ENCODE results near the gene SAMSN1. TPM values are rescaled to one million over a fixed set of nuclear protein-coding genes. Genes with fewer than 3 reads are reported as not detected.

Gene SAMSN1
- total RNA-seq, 4 donors from 2014 or later: 1.1 to 6.1 (median 3.9) TPM

DNA sequence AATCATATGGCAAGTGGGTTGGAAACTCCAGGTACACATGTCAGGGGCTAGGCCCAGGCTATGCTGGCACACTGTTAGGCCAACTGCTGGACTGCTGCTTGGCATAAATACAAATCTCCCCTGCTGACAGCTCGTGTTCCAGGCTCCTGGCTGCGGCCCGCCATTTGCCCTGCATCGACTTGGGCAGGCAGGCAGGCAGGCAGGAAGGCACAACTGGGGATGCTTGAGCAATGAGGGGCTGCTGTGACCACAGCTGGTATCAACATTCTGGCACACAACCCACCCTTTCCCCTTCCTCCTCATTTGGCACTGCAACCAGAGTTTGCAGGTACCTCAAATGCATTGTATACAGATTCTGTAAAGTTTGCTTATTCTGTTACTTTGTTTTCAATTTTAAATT lies 53.2 kb downstream of the SAMSN1 start:
- intact Hi-C loops (cut with DNase I): no loop called here
- DNase-seq: no peak

DNA sequence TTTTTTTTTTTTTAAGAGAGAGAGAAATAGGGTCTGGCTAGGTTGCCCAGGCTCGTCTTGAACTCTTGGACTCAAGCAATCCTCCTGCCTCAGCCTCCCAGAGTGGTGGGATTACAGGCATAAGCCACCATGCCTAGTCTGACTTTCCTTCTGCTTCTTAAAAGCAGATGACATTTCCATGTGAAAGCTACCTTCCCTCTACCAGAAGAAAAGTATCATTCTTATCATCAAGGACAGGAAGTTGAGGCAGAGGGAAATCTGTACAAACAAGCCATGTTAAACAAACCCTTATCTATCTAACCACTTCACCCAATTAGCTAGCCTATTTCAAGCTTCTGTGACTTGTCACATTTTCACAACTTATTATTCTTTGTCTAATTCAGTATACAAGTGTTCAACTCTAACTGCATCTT lies 54.8 kb downstream of the SAMSN1 start:
- no peaks in the 10 kb centered on the region for H3K27me3 ChIP-seq
- DNase-seq: no peak
- no peaks in the 10 kb centered on the region for H3K36me3 ChIP-seq
- intact Hi-C loops (cut with DNase I): no loop called here
- no peaks in the 10 kb centered on the region for H3K9me3 ChIP-seq
- no peak overlapping the region for H3K4me3 ChIP-seq
- TF ChIP-seq POLR2A (IDR thresholded peaks at IDR 0.05) (no peak), CTCF (IDR thresholded peaks at IDR 0.05) (no peak)
- H3K4me1 ChIP-seq: no peaks in the 10 kb centered on the region
- H3K27ac ChIP-seq: no peak overlapping the region
- WGBS, 2 donors: 50 to 80% methylated on average over 1 of the region's 1 CpG

More for the DNA sequence above, 53.2 kb downstream of the SAMSN1 start:
- Histone ChIP-seq H3K36me3 (no peaks in the 10 kb centered on the region), H3K9me3 (no peaks in the 10 kb centered on the region), H3K4me1 (no peaks in the 10 kb centered on the region), H3K27ac (no peak overlapping the region), H3K4me3 (no peak overlapping the region), H3K27me3 (no peaks in the 10 kb centered on the region)
- 29 to 94% methylated on average over 1 to 4 of the region's 4 CpGs for WGBS, 2 donors
- no peak for TF ChIP-seq POLR2A (IDR thresholded peaks at IDR 0.05)
- no peak for TF ChIP-seq CTCF (IDR thresholded peaks at IDR 0.05)

DNA sequence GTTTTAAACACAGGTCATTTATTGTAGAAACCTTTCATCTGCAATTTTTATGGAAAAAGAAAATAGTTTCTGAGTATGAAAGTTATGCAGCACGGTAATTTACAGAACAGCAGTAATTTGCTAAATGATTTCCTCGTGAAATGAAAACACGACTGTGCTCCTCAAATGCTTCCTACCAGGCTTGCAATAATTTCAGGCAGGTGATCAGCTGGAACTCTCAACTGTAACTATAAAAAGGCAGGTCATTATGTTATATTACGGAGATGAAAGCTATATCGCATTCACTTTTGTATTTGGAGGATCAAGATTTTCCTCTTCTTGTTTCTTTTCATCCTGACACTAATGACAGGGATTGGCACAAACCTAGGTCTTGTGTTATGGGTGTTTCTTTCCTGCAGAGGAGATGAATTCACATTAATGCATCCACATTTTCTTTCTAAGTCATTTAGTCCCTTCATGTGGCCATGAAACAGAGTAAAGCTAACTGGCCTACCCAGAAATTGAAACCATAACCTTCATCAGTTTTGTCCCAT lies 57.4 kb downstream of the SAMSN1 start:
- no peaks in the 10 kb centered on the region for H3K4me1 ChIP-seq
- no peaks in the 10 kb centered on the region for H3K27me3 ChIP-seq
- no peak for DNase-seq
- no peaks in the 10 kb centered on the region for H3K36me3 ChIP-seq
- TF ChIP-seq POLR2A (IDR thresholded peaks at IDR 0.05) (no peak), CTCF (IDR thresholded peaks at IDR 0.05) (no peak)
- no peaks in the 10 kb centered on the region for H3K9me3 ChIP-seq
- WGBS, 2 donors: 80 to 86% methylated on average over 5 of the region's 5 CpGs
- H3K27ac ChIP-seq: no peak overlapping the region
- intact Hi-C loops (cut with DNase I): no loop called here
- H3K4me3 ChIP-seq: no peak overlapping the region

- no peaks in the 10 kb centered on the region for H3K4me1 ChIP-seq
- H3K9me3 ChIP-seq: no peaks in the 10 kb centered on the region
- DNase-seq: no peak
- intact Hi-C loops (cut with DNase I): no loop called here
- TF ChIP-seq CTCF (IDR thresholded peaks at IDR 0.05): no peak
- TF ChIP-seq POLR2A (IDR thresholded peaks at IDR 0.05): no peak
- H3K4me3 ChIP-seq: no peak overlapping the region
- no peak overlapping the region for H3K27ac ChIP-seq
- no peaks in the 10 kb centered on the region for H3K36me3 ChIP-seq
- no peaks in the 10 kb centered on the region for H3K27me3 ChIP-seq
These were observed 58.4 kb downstream of the SAMSN1 start for GRCh38 chr21:14487490-14488432.

GRCh38 chr21:14486869-14487268 lies 59.2 kb downstream of the SAMSN1 start:
- Histone ChIP-seq H3K9me3 (no peaks in the 10 kb centered on the region), H3K4me3 (no peak overlapping the region), H3K36me3 (no peaks in the 10 kb centered on the region), H3K27ac (no peak overlapping the region), H3K4me1 (peaks cover 0 to 3% (median 0%) of the 10 kb centered on the region in 3 donors), H3K27me3 (no peaks in the 10 kb centered on the region)
- WGBS, 2 donors: 74 to 77% methylated on average over 3 of the region's 3 CpGs
- DNase-seq: no peak
- intact Hi-C loops (cut with DNase I): no loop called here
- TF ChIP-seq POLR2A (IDR thresholded peaks at IDR 0.05): no peak
- no peak for TF ChIP-seq CTCF (IDR thresholded peaks at IDR 0.05)

Measured in esophagus squamous epithelium (tissue), 5 donors.